Gastroesophageal sphincter (tissue), 4 donors: Measurements from ENCODE around the gene SSRP1. TPM values are rescaled to one million over a fixed set of nuclear protein-coding genes. Genes with fewer than 3 reads are reported as not detected.

Source experiments
- ATAC-seq: fragments of 150-250 bp; one replicate; pipeline ENCODE4 v1.9.1; 2016; ENCODE audit warnings: mild to moderate bottlenecking, moderate library complexity
- H3K27ac ChIP-seq, 4 donors: fragments of 200-600 bp; sonication (generic) in 3 of 4; 1 replicate in 3 of 4; 2 replicates in 1 of 4; pipeline ENCODE4 v1.5.1; 2016 to 2019
- H3K27me3 ChIP-seq: fragments of 200-600 bp; sonication (generic); one replicate; pipeline ENCODE4 v1.5.1; 2019
- H3K36me3 ChIP-seq, 2 donors: fragments of 200-600 bp; sonication (generic); one replicate each; pipeline ENCODE4 v1.5.1; 2019; ENCODE audit warnings: control low read depth in 1 of 2
- H3K4me1 ChIP-seq, 3 donors: fragments of 200-600 bp; sonication (generic); 1 replicate in 2 of 3; 2 replicates in 1 of 3; pipeline ENCODE4 v1.5.1; 2016 to 2019; ENCODE audit warnings: control low read depth in 2 of 3
- H3K4me3 ChIP-seq, 2 donors: fragments of 200-600 bp; sonication (generic); one replicate each; pipeline ENCODE4 v1.5.1; 2019; ENCODE audit warnings: mild to moderate bottlenecking in 1 of 2, moderate library complexity in 1 of 2
- H3K9me3 ChIP-seq, 3 donors: fragments of 200-600 bp; sonication (generic); one replicate each; pipeline ENCODE4 v1.5.1; 2017 to 2019; ENCODE audit warnings: control low read depth in 2 of 3
- CTCF ChIP-seq, 4 experiments: fragments of 200-600 bp in 2 of 4; fragments of 450-650 bp in 2 of 4; sonication (generic) in 1 of 4; IDR thresholded peaks; one replicate each; pipeline ENCODE4 v1.5.1; 2017 to 2019; ENCODE audit warnings: antibody characterized with exemption in 4 of 4, mild to moderate bottlenecking in 2 of 4, moderate library complexity in 2 of 4
- EP300 ChIP-seq: sonication (generic); formaldehyde crosslinking; IDR thresholded peaks from one replicate; pipeline ENCODE4 v1.6.1; 2017; ENCODE audit warnings: antibody characterized with exemption, mild to moderate bottlenecking
- POLR2A ChIP-seq, 2 donors: fragments of 450-650 bp; IDR thresholded peaks; one replicate each; pipeline ENCODE4 v1.6.1; 2017; ENCODE audit warnings: antibody characterized with exemption in 2 of 2, mild to moderate bottlenecking in 2 of 2, moderate library complexity in 1 of 2
- POLR2AphosphoS5 ChIP-seq: sonication (generic); formaldehyde crosslinking; IDR thresholded peaks from one replicate; pipeline ENCODE4 v1.6.1; 2017; ENCODE audit warnings: antibody characterized with exemption
- WGBS, 2 donors: methylation state at CpG; one replicate each; pipeline ENCODE4 v1.1.5; 2018; ENCODE audit warnings: low coverage in 1 of 2; 5-methylcytosine and 5-hydroxymethylcytosine counted together
- total RNA-seq, 4 donors: library from RNA; depleted of rRNA; stranded (reverse); fragments of >200 nt; gene quantifications; one replicate each; pipeline ENCODE4 v1.1.0, GENCODE V29; 2016

Gene SSRP1
- total RNA-seq, 4 donors from 2014 or later: 66.0 to 101 (median 79.8) TPM

- no peaks in the 10 kb centered on the region for H3K4me1 ChIP-seq
- no peak overlapping the region for H3K27ac ChIP-seq
- no peaks in the 10 kb centered on the region for H3K9me3 ChIP-seq
- H3K4me3 ChIP-seq: no peak overlapping the region
- H3K27me3 ChIP-seq: peaks cover 20% of the 10 kb centered on the region
- TF ChIP-seq POLR2A (IDR thresholded peaks at IDR 0.05): no peak
- no peak for TF ChIP-seq CTCF (IDR thresholded peaks at IDR 0.05)
- TF ChIP-seq POLR2AphosphoS5: no peak
- no peak for TF ChIP-seq EP300
- no peak for ATAC-seq
- H3K36me3 ChIP-seq: no peaks in the 10 kb centered on the region
Observed at GRCh38 chr11:57370941-57371340, 35.2 kb upstream of the SSRP1 start.

- no peak for ATAC-seq
- 65 to 100% methylated on average over 4 of the region's 7 CpGs for WGBS, 2 donors
- H3K27me3 ChIP-seq: peaks cover 21% of the 10 kb centered on the region
Observed at GRCh38 chr11:57370251-57370650, 34.6 kb upstream of the SSRP1 start.

GRCh38 chr11:57368845-57369232, 33.1 kb upstream of the SSRP1 start:
- 58 to 67% methylated on average over 1 to 5 of the region's 5 CpGs for WGBS, 2 donors

More at GRCh38 chr11:57370251-57370650, 34.6 kb upstream of the SSRP1 start:
- Histone ChIP-seq H3K36me3 (no peaks in the 10 kb centered on the region), H3K9me3 (no peaks in the 10 kb centered on the region), H3K27ac (no peak overlapping the region), H3K4me1 (no peaks in the 10 kb centered on the region), H3K4me3 (no peak overlapping the region)
- TF ChIP-seq CTCF (IDR thresholded peaks at IDR 0.05): no peak
- no peak for TF ChIP-seq POLR2AphosphoS5
- no peak for TF ChIP-seq EP300
- TF ChIP-seq POLR2A (IDR thresholded peaks at IDR 0.05): no peak

GRCh38 chr11:57368106-57368844, 32.6 kb upstream of the SSRP1 start:
- no peak for TF ChIP-seq CTCF (IDR thresholded peaks at IDR 0.05)
- TF ChIP-seq EP300: no peak
- TF ChIP-seq POLR2A (IDR thresholded peaks at IDR 0.05): no peak
- no peak for TF ChIP-seq POLR2AphosphoS5
- Histone ChIP-seq H3K27ac (no peak overlapping the region), H3K9me3 (no peaks in the 10 kb centered on the region), H3K27me3 (peaks cover 23% of the 10 kb centered on the region), H3K4me1 (no peaks in the 10 kb centered on the region), H3K36me3 (no peaks in the 10 kb centered on the region), H3K4me3 (no peak overlapping the region)
- WGBS, 2 donors: 75 to 83% methylated on average over 1 of the region's 19 CpGs
- no peak for ATAC-seq

More at GRCh38 chr11:57368845-57369232, 33.1 kb upstream of the SSRP1 start:
- H3K4me1 ChIP-seq: no peaks in the 10 kb centered on the region
- peaks cover 23% of the 10 kb centered on the region for H3K27me3 ChIP-seq
- H3K27ac ChIP-seq: no peak overlapping the region
- no peak overlapping the region for H3K4me3 ChIP-seq
- no peaks in the 10 kb centered on the region for H3K9me3 ChIP-seq
- TF ChIP-seq POLR2AphosphoS5 (no peak), EP300 (no peak), POLR2A (IDR thresholded peaks at IDR 0.05) (no peak), CTCF (IDR thresholded peaks at IDR 0.05) (no peak)
- no peak for ATAC-seq
- H3K36me3 ChIP-seq: no peaks in the 10 kb centered on the region
